ENCODE data around the gene DISP1.
"Not testable (repeated sequence)": the region's sequence is repeated elsewhere in the genome, so short reads cannot be mapped to it uniquely, and the experiment has no call there.

Gene DISP1

GRCh38 chr1:222792744-222793143, 22.1 kb upstream of the DISP1 start:
- DNase-seq (ENCODE audit: low spot score), result no peak

GRCh38 chr1:222794656-222795474, 20.0 kb upstream of the DISP1 start:
- DNase-seq (ENCODE audit: low spot score), result no peak

GRCh38 chr1:222798116-222798515, 16.7 kb upstream of the DISP1 start:
- no peak for DNase-seq (ENCODE audit: low spot score)

GRCh38 chr1:222798975-222799374, 15.9 kb upstream of the DISP1 start:
- no peak for DNase-seq (ENCODE audit: low spot score)

GRCh38 chr1:222801067-222801466, 13.8 kb upstream of the DISP1 start:
- no peak for DNase-seq (ENCODE audit: low spot score)

- DNase-seq (ENCODE audit: low spot score), result no peak
Measured at GRCh38 chr1:222811671-222812070, 3.2 kb upstream of the DISP1 start.

- no peak for DNase-seq (ENCODE audit: low spot score)
Measured at GRCh38 chr1:222813866-222814535, 838 bp upstream of the DISP1 start.

GRCh38 chr1:222815440-222815765, 564 bp downstream of the DISP1 start:
- no peak for DNase-seq (ENCODE audit: low spot score)

- DNase-seq (ENCODE audit: low spot score), result no peak
Measured at GRCh38 chr1:222817529-222817928, 2.7 kb downstream of the DISP1 start.

- no peak for DNase-seq (ENCODE audit: low spot score)
Measured at GRCh38 chr1:222818171-222818570, 3.3 kb downstream of the DISP1 start.

- DNase-seq (ENCODE audit: low spot score), result no peak
Measured at GRCh38 chr1:222820171-222820712, 5.4 kb downstream of the DISP1 start.

GRCh38 chr1:222821239-222821638, 6.4 kb downstream of the DISP1 start:
- DNase-seq (ENCODE audit: low spot score), result no peak

GRCh38 chr1:222823695-222824094, 8.9 kb downstream of the DISP1 start:
- DNase-seq (ENCODE audit: low spot score), result no peak

- no peak for DNase-seq (ENCODE audit: low spot score)
Measured at GRCh38 chr1:222824641-222825040, 9.8 kb downstream of the DISP1 start.

GRCh38 chr1:222828939-222829338, 14.1 kb downstream of the DISP1 start:
- no peak for DNase-seq (ENCODE audit: low spot score)

GRCh38 chr1:222829868-222830267, 15.0 kb downstream of the DISP1 start:
- DNase-seq (ENCODE audit: low spot score), result no peak

GRCh38 chr1:222833356-222833876, 18.6 kb downstream of the DISP1 start:
- no peak for DNase-seq (ENCODE audit: low spot score)

GRCh38 chr1:222843469-222844410, 28.9 kb downstream of the DISP1 start:
- DNase-seq (ENCODE audit: low spot score), result no peak

GRCh38 chr1:222844411-222844779, 29.6 kb downstream of the DISP1 start:
- no peak for DNase-seq (ENCODE audit: low spot score)

- DNase-seq (ENCODE audit: low spot score), result no peak
Measured at GRCh38 chr1:222845763-222846162, 30.9 kb downstream of the DISP1 start.

GRCh38 chr1:222850550-222850949, 35.7 kb downstream of the DISP1 start:
- DNase-seq (ENCODE audit: low spot score), result not testable (repeated sequence)

- no peak for DNase-seq (ENCODE audit: low spot score)
Measured at GRCh38 chr1:222852326-222852725, 37.5 kb downstream of the DISP1 start.
